ENCODE results near the gene CD34. TPM values are rescaled to one million over a fixed set of nuclear protein-coding genes. Genes with fewer than 3 reads are reported as not detected.

CD34 gene
- total RNA-seq (2022; extraction: Qiagen RNA extraction; ENCODE audit: low read depth), result not detected in 5 replicates

GRCh38 chr1:207910591-207911354 is at the start of gene CD34:
Gene CD34 (minus strand): TSS chr1:207911125. CDS start chr1:207911080, 45 bp downstream.

Other genes with a start within 250 kb of the CD34 start
- gene CD46, start 159.1 kb downstream of the CD34 start, total RNA-seq (2022; extraction: Qiagen RNA extraction; ENCODE audit: low read depth), result 70.8 to 129 TPM (median 115 TPM) in 5 replicates